Measurements from ENCODE around the gene ACTR5.
A peak's percentile ranks its signal among the peaks of the same experiment; 100 is the strongest.

Gene ACTR5

DNA sequence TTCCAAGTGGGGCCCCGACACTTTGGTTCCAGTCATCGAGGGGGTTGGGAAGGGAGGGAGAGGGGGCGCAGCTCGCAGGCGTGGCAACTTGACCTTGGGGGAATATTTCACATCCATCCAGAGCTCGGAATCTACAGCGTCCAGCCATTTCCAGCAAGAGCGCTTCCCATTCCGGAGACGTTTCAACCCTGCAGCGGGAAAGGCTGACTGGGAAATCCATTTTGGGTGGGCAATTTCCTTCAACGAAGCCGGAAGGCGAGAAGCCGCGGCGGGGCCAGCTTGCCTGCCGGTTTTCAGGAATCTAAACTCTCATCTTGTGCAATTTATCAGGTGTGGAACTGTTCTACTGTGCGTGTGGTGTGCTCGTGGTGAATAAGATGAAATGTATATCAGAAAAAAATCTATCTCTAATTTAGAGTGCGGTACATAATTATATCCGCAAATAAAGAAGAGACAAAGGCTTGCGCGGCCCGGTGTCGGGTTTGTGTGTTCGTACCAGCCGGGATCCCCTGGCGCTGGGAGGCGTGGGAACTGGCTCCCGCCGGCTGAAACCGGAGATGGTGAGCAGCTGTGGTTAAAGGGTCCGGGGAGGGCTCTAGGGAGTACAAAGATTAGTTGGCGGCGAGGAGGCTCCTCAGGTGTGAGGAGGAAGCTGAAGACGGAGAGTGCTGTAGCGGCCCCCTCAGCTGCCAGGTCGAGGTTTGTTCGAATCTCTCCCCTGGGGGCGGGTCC is 19.2 kb upstream of the ACTR5 start:
- DNase-seq (ENCODE audit: low read depth in 3 of 3, low spot score in 1 of 3) = no peak

DNA sequence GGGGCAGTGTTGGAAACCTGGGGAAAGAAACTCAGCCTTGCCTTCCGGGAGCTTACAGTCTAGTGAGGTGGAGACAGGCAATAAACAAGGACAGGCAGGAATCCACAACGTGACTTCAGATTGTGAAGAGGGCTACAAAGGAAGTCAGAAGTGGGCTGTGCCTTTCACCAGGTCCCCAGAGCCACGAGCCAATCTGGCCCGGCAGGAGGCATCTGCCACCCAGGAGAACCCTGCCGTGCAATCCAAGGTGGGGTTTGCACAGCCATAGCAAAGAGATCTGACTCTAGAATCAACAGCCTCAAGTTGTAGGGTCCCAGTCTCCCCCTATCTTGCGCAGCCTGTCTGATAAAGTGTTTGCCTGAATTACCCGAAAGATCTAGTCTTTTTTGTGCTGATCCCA is 18.5 kb upstream of the ACTR5 start:
- no peak for DNase-seq (ENCODE audit: low read depth in 3 of 3, low spot score in 1 of 3)

DNA sequence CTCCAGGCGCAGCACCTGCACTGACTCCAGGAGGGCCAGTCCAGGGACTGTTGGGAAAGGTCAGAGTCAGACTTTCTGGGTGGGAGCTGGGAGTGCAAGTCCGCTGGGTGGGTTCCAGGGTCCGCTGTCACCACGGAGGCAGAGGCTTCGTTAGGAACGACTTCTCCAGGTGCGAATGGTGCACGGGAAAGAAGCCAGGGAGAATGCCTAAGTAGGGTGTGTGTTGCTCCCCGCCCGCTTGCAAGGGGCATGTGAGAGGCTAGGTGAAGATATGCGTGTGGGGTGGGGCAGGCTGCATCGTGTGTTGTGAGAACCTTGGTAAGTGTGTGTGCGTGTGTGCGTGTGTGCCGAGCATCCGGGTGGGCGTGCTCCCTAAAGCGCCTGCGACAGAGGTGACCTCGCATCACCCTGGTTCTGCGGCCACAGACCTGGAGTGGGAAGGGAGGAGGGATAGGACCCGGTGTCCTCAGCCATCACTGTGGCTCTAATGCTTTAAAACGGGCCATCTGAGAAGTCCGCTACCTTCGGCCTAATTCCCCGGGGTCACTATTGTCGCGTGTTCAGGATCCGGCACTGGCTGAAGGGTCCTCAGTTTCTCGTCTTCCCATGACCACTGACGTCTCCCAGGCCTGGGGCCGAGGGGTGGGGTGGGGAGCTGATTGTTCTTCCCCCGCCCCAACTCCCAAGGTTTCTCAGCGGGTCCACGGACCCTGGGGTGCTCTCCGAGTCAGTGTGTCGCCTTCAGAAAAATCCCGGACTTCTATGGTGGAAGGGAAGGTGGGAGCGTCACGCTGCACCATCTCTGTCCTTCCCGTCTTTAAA is 17.9 kb upstream of the ACTR5 start:
- no peak for DNase-seq (ENCODE audit: low read depth in 3 of 3, low spot score in 1 of 3)

DNA sequence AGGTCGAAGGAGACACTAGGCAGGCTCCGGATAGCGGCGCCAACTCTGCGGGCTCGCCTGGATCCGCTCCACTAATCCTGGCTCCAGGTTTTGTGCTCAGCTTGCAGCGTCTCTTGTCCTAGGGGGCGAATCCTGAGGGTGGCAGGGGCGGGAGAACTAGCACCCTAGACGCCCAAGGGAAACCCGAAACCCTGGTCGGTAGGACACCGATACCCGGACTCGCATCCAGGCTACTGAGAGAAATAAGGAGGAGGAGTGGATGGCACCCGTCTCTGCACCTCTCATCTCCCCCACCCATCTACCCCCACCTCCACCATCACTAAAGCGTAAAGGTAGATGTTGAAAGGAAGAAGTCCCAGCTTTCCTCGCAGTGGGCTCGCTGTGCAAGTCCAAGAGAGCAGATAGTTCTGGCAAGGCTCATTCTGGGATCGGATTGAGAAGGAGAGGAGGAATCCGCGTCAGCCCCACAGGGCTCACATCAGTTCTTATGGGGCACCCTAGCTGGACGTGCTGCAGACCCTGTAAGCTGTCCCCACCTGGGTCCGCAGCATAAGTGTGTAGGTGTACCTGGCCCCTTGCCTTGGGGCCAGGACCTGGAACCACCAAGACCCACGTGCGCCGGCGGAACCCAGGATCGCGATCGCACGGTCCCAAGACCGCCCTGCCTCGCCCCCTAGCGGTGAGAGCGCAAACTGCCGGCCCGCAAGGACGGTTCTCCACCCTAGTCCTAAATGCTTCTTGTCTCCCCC is 17.1 kb upstream of the ACTR5 start:
- peak; percentile 26 to 82 (median 45) for DNase-seq (ENCODE audit: low read depth in 3 of 3, low spot score in 1 of 3)

DNA sequence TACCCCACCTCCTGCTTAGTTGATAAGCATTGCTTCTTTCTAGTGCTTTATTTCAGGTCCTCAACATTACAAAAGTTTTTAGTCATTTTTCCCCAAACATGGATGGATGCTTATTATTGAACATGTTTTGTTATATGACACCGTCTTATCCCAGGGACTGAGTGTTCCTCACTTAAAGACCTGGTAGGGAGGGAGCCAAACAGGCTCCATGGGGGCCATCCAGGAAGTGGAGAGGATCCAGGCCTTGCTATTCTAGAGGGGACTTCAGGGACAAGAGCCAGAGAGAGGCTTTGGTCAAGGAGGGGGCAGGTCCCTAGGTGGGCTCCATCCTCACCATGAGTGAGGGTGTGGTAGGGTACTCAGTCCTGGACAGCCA is 16.5 kb upstream of the ACTR5 start:
- DNase-seq (ENCODE audit: low read depth in 3 of 3, low spot score in 1 of 3) = no peak

DNA sequence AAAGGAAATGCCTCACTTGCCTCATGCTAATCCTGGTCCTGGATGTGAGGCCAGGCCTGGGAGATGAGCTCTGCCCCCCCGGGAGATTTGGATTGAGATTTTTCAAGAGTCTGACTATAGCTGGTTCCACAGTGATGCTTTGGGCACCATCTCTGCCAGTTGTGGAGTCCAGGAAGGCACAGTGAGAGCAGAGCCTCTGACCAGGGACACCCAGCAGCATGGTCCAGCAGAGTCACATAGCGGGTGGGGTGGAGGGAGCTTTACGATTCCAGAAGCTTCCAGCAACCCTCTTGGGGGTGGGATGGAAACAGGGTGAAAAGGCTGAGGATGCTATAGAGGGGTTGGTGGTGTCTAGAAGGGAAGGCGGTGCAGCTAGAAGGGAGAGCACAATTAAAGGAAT is 15.3 kb upstream of the ACTR5 start:
- DNase-seq (ENCODE audit: low read depth in 3 of 3, low spot score in 1 of 3) = no peak

DNA sequence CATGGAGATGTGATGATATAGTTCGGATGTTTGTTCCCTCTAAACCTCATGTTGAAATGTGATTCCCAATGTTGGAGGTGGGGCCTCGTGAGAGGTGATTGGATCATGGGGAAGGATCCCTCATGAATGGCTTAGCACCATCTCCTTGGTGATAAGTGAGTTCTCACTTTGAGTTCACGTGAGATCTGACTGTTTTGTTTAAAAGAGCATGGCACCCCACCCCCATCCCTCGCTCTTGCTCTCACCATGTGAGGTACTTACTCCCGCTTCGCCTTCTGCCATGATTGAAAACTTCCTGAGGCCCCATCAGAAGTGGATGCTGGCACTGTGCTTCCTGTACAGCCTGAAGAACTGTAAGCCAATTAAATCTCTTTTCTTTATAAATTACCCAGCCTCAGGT is 13.1 kb upstream of the ACTR5 start:
- DNase-seq (ENCODE audit: low read depth in 3 of 3, low spot score in 1 of 3) = no peak

DNA sequence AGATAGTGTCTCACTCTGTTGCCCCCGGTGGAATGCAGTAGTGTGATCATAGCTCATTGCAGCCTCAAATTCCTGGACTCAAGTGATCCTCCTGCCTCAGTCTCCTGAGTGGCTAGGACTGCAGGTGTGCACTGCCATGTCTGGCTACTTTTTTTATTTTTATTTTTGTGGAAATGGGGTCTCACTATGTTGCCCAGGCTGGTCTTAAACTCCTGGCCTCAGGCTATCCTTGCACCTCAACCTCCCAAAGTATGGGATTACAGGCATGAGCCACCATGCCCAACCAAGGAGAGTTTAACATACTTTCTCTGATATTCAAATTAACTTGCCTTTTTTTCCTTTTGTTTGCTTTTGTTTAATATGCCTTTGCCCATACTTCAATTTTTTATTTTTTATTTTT is 10.4 kb upstream of the ACTR5 start:
- DNase-seq (ENCODE audit: low read depth in 3 of 3, low spot score in 1 of 3) = no peak

DNA sequence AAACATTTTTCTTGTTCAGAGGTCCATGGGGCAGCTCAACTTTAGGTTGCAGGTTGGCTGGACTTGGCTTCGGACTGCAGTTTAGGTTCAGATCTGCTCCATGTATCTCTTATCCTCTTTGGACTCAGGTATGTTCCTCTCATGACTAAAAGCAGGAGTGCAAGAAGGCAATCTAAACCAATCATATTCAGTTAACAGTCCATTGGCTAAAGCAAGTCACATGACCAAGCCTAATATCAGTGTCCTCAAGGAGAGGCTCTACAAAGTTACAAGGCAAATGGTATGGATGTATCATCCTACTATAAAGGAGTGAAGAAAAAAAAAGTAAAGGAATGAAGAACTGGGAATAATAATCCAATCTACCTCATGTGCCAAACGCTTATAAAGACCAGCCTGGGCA is 2.5 kb upstream of the ACTR5 start:
- DNase-seq (ENCODE audit: low read depth in 3 of 3, low spot score in 1 of 3) = no peak

DNA sequence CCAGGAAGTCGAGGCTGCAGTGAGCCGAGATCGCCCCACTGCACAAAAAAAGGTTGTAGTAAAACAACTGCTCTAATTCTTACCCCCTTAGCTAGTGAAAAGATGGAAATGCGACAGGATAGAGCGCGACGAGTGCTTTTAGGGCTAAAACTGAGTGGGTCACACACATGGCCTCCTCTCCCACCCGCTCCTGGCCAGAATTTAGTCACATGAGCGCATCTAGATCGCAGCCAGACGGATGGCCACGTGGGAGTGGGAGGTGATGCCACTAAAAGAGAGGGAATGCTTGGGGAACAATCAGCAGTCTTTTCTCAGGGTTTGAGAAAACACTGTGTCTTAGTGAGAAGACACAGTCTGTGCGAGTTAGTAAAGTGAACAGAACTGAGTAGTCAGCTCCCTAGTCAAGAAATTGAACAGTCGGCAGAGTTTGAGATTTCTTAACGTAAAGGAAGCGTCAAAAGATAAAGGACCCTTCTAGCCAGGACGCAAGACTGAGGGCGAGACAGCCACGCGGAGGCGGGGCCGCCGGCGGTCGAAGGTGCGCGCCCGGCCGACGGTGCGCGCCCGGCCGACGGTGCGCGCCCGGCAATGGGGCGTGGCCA is 664 bp upstream of the ACTR5 start:
- DNase-seq (ENCODE audit: low read depth in 3 of 3, low spot score in 1 of 3) = no peak

DNA sequence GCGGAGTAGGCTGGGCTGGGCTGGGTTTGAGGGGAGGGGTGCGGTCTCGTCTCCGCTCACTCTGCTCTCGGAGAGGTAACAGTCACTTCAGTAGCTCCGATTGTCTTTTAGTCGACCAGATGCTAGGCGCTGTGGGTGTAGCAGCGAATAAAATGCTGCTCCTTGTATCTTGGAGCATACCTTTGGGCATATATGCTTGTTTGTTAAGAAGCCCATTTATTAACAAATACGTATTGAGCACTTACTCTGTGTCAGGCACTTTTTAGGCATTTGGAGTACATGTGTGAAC is 545 bp downstream of the ACTR5 start:
- DNase-seq (ENCODE audit: low read depth in 3 of 3, low spot score in 1 of 3) = peak in 1 of 3 donors; percentile 29

DNA sequence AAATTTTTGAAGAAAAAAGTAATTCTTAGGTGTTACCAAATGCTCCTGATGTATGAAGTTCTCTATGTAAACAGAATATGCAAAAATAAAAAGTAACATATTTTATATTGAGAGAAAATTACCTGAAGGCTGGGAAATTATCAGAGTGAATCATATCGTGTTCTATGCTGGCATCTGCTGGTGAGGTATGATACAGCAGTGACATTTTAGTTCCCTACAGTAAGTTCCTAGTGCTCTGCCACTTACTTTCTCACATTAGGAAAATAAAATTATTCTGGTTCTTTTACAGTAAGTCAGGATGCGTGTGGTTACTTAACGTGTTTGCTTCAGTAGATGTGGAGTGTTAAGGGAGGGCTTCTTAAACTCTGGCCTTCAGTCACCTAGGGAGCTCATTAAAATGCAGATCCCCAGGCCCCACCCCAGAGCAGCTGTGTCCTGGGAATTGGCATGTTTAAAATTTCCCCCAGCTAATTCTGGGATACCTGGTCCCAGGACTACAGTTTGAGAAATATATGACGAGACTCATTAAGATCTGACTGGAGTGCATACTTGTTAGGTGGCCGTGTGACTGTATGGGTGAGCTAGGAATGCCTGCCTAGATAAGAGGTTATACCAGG is 3.2 kb downstream of the ACTR5 start:
- DNase-seq (ENCODE audit: low read depth in 3 of 3, low spot score in 1 of 3) = no peak

DNA sequence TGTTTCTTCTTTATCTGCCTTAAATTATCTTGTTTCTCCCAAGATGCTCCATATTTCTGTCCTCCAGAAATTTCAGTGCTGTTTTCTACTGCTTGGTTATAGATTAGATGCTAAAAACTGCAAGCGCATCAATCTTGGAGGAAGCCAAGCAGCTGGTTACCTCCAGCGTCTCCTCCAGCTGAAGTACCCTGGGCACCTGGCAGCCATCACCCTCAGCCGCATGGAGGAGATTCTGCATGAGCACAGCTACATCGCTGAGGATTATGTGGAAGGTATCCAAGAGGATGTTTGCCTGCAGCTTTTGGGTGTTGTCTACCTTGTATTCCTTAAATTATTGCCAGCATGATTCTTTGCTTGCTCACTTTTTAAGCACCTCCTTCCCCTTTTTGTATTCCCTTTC is 3.8 kb downstream of the ACTR5 start:
- DNase-seq (ENCODE audit: low read depth in 3 of 3, low spot score in 1 of 3) = no peak

DNA sequence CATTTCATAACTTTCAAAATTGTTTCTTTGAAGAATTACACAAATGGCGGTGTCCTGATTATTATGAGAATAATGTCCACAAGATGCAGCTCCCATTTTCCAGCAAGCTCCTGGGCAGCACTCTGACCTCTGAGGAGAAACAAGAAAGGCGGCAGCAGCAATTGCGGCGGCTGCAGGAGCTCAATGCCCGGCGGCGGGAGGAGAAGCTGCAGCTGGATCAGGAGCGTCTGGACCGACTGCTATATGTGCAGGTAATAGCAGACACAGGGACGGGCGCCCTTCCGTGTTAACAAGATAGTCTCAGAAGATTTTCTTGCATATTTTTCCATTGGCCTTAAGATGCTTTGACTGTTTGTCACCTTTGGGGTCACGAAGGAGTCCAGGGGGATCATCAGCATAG is 6.7 kb downstream of the ACTR5 start:
- no peak for DNase-seq (ENCODE audit: low read depth in 3 of 3, low spot score in 1 of 3)

DNA sequence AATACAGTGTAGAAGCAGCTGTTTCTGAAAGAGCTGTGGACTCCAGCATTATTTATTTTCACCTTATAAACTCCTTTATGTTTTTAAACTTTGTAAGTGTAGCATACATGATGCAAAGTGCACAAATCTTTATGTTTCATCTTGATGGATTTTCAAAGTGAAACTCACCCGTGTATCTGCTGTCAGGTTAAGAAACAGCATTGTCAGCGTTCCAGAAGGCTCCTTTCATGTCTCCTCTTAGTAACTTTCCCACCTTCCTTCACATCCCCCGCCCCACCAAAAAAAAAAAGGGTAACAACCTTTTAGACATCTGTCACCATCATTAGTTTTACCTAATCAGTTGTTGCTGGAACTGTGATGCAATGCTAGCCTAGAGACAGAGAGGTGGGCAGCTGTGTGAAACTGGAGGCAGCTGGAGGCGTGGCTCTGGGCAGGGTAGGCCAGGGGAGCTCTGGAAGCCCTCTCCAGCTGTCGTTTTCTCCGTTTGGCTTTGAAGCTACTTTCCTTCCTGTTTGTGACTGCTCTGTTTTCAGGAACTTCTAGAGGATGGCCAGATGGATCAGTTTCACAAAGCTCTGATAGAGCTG is 7.2 kb downstream of the ACTR5 start:
- no peak for DNase-seq (ENCODE audit: low read depth in 3 of 3, low spot score in 1 of 3)

DNA sequence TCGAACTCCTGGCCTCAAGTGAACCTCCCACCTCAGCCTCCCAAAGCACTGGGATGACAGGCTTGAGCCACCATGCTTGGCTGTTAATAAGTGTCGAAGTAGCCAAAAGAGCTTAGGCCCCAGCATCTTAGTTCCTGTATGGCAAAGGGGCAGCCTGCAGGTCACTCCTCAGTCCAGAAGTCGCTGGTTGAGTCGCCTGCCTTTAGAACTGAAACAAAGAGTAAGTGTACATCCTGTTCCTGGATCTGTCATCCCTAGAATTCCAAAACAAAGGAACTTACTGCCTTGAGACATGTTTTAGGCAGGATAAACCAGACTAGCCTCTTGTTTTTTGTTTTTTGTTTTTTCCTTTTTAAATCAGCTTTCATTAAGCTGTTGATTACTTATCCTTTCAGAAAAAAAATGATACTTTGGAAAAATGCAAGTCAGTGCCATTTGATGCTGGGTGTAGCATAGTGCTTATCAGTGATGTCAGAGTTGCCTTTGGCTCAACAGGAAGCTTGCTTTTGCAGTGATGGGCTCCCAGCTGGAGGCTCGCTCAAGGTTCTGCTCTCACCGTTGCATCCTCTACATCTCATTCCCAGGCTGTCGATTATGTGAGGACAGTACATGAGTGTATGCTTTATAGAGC is 9.0 kb downstream of the ACTR5 start:
- no peak for DNase-seq (ENCODE audit: low read depth in 3 of 3, low spot score in 1 of 3)

DNA sequence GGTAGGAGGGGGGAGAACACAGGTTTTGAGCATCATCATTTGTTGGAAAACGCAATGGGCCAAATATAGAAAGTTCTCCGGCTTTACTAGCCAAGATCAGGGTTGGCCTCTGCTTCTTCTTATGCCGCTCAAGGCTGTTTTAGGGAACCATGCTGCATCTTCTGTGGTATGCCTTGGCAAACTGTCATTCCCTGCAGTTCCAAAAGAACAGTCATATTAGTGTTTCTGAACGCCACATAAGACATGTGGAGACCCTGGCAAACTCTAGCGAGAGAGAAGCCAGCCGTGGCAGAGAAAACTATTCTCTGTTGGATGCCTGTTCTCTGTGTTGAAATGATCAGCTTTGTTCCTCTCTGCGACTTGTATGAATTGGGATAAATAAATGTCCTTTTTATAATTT is 10.8 kb downstream of the ACTR5 start:
- no peak for DNase-seq (ENCODE audit: low read depth in 3 of 3, low spot score in 1 of 3)

DNA sequence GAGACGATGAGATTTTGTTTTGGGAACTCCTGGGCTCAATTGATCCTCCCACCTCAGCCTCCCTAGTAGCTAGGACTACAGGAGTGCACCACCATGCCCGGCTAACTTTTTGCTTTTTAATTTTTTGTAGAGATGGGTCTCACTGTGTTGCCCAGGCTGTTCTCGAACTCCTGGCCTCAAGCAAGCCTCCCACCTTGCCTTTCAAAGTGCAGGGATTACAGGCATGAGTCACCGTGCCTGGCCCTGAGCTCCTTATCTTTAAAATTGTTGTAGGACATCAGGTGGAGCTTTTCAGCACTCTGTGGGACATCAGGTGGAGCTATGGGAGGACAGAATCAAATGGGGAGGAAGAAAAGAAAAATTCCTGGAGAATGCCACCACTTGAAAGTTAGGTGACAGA is 12.7 kb downstream of the ACTR5 start:
- DNase-seq (ENCODE audit: low read depth in 3 of 3, low spot score in 1 of 3) = no peak

DNA sequence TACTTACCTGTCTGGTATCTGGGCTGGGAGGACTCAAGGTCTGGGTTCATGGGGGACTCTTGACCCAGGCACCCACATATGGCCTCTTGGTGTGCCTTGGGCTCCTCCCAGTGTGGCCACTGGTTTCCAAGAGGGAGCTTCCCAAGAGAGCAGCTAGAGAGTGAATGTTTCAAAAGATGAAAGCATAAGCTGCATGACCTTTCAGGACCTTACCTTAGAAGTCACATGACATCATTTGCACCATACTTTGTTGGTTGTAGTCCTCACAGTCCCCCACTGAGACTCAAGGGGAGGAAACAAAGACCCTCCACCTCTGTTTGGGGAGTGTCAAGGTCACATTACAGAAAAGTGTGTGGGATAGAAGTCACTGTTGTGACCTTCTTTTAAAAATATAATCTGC is 13.9 kb downstream of the ACTR5 start:
- no peak for DNase-seq (ENCODE audit: low read depth in 3 of 3, low spot score in 1 of 3)

DNA sequence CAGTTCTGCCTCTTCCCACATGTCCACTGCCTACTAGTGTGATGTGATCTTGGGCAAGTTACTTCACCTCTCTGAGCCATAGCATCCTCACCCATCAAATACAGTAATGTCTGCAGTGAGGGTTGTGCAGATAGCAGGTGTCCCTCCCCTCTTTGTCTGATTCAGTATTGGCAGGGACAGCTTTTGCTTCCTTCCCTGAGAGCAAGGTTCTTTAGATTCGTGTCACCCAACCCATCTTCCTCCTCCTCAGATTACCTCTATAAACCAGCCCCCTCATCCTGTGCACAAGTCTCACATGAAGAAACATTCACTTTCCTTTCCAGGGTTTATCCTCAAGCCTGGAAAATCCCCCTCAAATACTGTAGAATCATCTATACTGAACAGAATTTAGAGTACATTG is 15.4 kb downstream of the ACTR5 start:
- no peak for DNase-seq (ENCODE audit: low read depth in 3 of 3, low spot score in 1 of 3)

All from stimulated activated CD4-positive, alpha-beta T cell treated with anti-CD3 and anti-CD28 coated beads, TNF-alpha, amount 100 ng/mL, for 1 hour (primary cell).